Kidney (tissue), 14 donors: ENCODE data around the gene ZNF732. TPM values are rescaled to one million over a fixed set of nuclear protein-coding genes. Genes with fewer than 3 reads are reported as not detected.
"Not testable (repeated sequence)": the region's sequence is repeated elsewhere in the genome, so short reads cannot be mapped to it uniquely, and the experiment has no call there.

ENCODE experiments used
- DNase-seq, 5 donors: peaks; one replicate each; pipeline ENCODE4 v3.0.0-alpha.2; 2013 to 2020
- FAIRE-seq: peaks from 2 replicates; lab custom pipeline; 2012; peaks lifted over from hg19 to GRCh38; lab: Jason Lieb, UNC
- H3K27ac ChIP-seq, 2 donors: one replicate each; pipeline ENCODE4 v1.7.0; 2013; ENCODE audit warnings: low read depth in 2 of 2, low read length in 2 of 2, inconsistent platforms in 1 of 2
- H3K27me3 ChIP-seq: one replicate; pipeline ENCODE4 v1.7.1; 2013; ENCODE audit warnings: low read length, inconsistent platforms; ENCODE audit not compliant: control insufficient read depth, insufficient read depth
- H3K36me3 ChIP-seq, 3 donors: one replicate each; pipeline versions ENCODE4 v1.7.0 to v1.7.1; 2013; ENCODE audit warnings: low read length in 3 of 3, control low read depth in 1 of 3, inconsistent platforms in 1 of 3; ENCODE audit not compliant: insufficient read depth in 3 of 3, control insufficient read depth in 2 of 3
- H3K4me1 ChIP-seq, 3 donors: one replicate each; pipeline versions ENCODE4 v1.7.0 to v1.7.1; 2013; ENCODE audit warnings: low read length in 3 of 3, inconsistent platforms in 1 of 3, low read depth in 1 of 3; ENCODE audit not compliant: control insufficient read depth in 2 of 3, insufficient read depth in 2 of 3
- H3K4me3 ChIP-seq, 3 donors: one replicate each; pipeline versions ENCODE4 v1.7.0 to v1.8.1; 2013; ENCODE audit warnings: low read length in 3 of 3, control low read depth in 1 of 3, inconsistent platforms in 1 of 3
- H3K9ac ChIP-seq, 3 donors: one replicate each; pipeline versions ENCODE4 v1.7.0 to v1.7.1; 2013; ENCODE audit warnings: low read length in 3 of 3, control low read depth in 1 of 3, inconsistent platforms in 1 of 3
- H3K9me3 ChIP-seq, 3 donors: one replicate each; pipeline versions ENCODE4 v1.7.0 to v1.7.1; 2013; ENCODE audit warnings: low read length in 3 of 3, control low read depth in 1 of 3, inconsistent platforms in 1 of 3; ENCODE audit not compliant: control insufficient read depth in 2 of 3, insufficient read depth in 1 of 3
- CTCF ChIP-seq: IDR thresholded peaks from 3 replicates; pipeline ENCODE4 v1.5.1; 2012; ENCODE audit warnings: mild to moderate bottlenecking, moderate library complexity, borderline replicate concordance; ENCODE audit not compliant: insufficient read depth; ENCODE audit errors: extremely low read depth
- intact Hi-C: fragments of 100-400 bp; cut with DNase I; formaldehyde crosslinking; loops from one replicate; pipeline ENCODE4 v1.11.1; 2022
- polyA plus RNA-seq: library from polyadenylated mRNA; stranded (reverse); fragments of 350-450 nt; fragmentation: Illumina TruSeq; extraction: RNeasy Lipid Tissue Mini Kit (QIAGEN cat#74804); gene quantifications from one replicate; pipeline ENCODE4 v1.2.3, GENCODE V29; 2014; ENCODE audit warnings: low read depth, low replicate concordance; ENCODE audit not compliant: insufficient read depth
- total RNA-seq: library from RNA; stranded (reverse); fragmentation: NEBNext Ultra II Directional; extraction: Animal tissue kit (Norgen Biotek cat#: 25700); gene quantifications from one replicate; pipeline ENCODE4 v1.2.1, GENCODE V29; 2021
- donor health status: control.
- donor health status: control.
- donor health status: control.
- donor health status: control.
- donor health status: control.
- donor health status: DM: yes; HTN: yes; CAD: no.
- donor health status: Normal renal cell carcinoma (clear cell type).

ZNF732 gene
- total and polyA plus RNA-seq, 2 donors from 2014 or later = not detected

GRCh38 chr4:273309-274017, 31.8 kb downstream of the ZNF732 start:
- H3K4me3 ChIP-seq = no peak overlapping the region
- peaks cover 5 to 61% (median 31%) of the 10 kb centered on the region in 3 donors for H3K9me3 ChIP-seq
- FAIRE-seq = peak; percentile 68
- no peak for DNase-seq
- H3K36me3 ChIP-seq = no peaks in the 10 kb centered on the region
- H3K27ac ChIP-seq = no peak overlapping the region
- H3K27me3 ChIP-seq = no peaks in the 10 kb centered on the region
- no peak for TF ChIP-seq CTCF
- H3K4me1 ChIP-seq = no peaks in the 10 kb centered on the region
- H3K9ac ChIP-seq = no peak overlapping the region
- intact Hi-C loops = no loop called here

- DNase-seq (no peak), FAIRE-seq (no peak)
- TF ChIP-seq CTCF = no peak
- intact Hi-C loops = no loop called here
- no peak overlapping the region for H3K27ac ChIP-seq
- H3K4me1 ChIP-seq = no peaks in the 10 kb centered on the region
- no peak overlapping the region for H3K4me3 ChIP-seq
- no peak overlapping the region for H3K9ac ChIP-seq
- H3K9me3 ChIP-seq = peaks cover 5 to 49% (median 35%) of the 10 kb centered on the region in 3 donors
- H3K27me3 ChIP-seq = no peaks in the 10 kb centered on the region
- no peaks in the 10 kb centered on the region for H3K36me3 ChIP-seq
Observed at GRCh38 chr4:271492-272103, 33.7 kb downstream of the ZNF732 start.

GRCh38 chr4:259240-259639, 46.0 kb downstream of the ZNF732 start:
- H3K4me1 ChIP-seq, H3K9ac ChIP-seq, H3K4me3 ChIP-seq, H3K27me3 ChIP-seq, H3K27ac ChIP-seq, H3K36me3 ChIP-seq, DNase-seq, FAIRE-seq, intact Hi-C loops: not testable (repeated sequence)
- H3K9me3 ChIP-seq = peaks cover 0 to 55% (median 26%) of the 10 kb centered on the region in 3 donors

- H3K9ac ChIP-seq = no peak overlapping the region
- no peaks in the 10 kb centered on the region for H3K4me1 ChIP-seq
- intact Hi-C loops = no loop called here
- H3K9me3 ChIP-seq = peaks cover 0 to 60% (median 17%) of the 10 kb centered on the region in 3 donors
- no peaks in the 10 kb centered on the region for H3K27me3 ChIP-seq
- H3K27ac ChIP-seq = no peak overlapping the region
- FAIRE-seq (no peak), DNase-seq (no peak)
- no peak overlapping the region for H3K4me3 ChIP-seq
- H3K36me3 ChIP-seq = no peaks in the 10 kb centered on the region
- TF ChIP-seq CTCF = no peak
Observed at GRCh38 chr4:256492-256891, 48.8 kb downstream of the ZNF732 start.
